Stimulated activated naive CD8-positive, alpha-beta T cell treated with anti-CD3 and anti-CD28 coated beads, Interleukin-15, Interleukin-2, amounts not matched to agents 100 ng/mL and 50 ng/mL, for 24 hours (primary cell): ENCODE results near the gene REP15.

Source experiments
- H3K27ac Mint-ChIP-seq: one replicate; pipeline ENCODE4 v1.8.0; 2021; ENCODE audit warnings: mild to moderate bottlenecking, mixed read lengths
- H3K27me3 Mint-ChIP-seq: one replicate; pipeline ENCODE4 v1.8.0; 2021; ENCODE audit warnings: mixed read lengths
- H3K36me3 Mint-ChIP-seq: one replicate; pipeline ENCODE4 v1.8.0; 2021; ENCODE audit warnings: low read depth, mixed read lengths
- H3K4me1 Mint-ChIP-seq: one replicate; pipeline ENCODE4 v1.8.0; 2021; ENCODE audit warnings: low read depth, mixed read lengths
- H3K4me3 Mint-ChIP-seq: one replicate; pipeline ENCODE4 v1.8.0; 2021; ENCODE audit warnings: mild to moderate bottlenecking, mixed read lengths
- H3K9me3 Mint-ChIP-seq: one replicate; pipeline ENCODE4 v1.8.0; 2021; ENCODE audit warnings: mixed read lengths

The REP15 gene

GRCh38 chr12:27685274-27685673, 11.0 kb upstream of the REP15 start:
- Mint-ChIP-seq H3K27me3 (no peaks in the 10 kb centered on the region), H3K4me3 (no peak overlapping the region), H3K4me1 (no peaks in the 10 kb centered on the region), H3K36me3 (peaks cover 3% of the 10 kb centered on the region), H3K27ac (no peak overlapping the region), H3K9me3 (no peaks in the 10 kb centered on the region)

DNA sequence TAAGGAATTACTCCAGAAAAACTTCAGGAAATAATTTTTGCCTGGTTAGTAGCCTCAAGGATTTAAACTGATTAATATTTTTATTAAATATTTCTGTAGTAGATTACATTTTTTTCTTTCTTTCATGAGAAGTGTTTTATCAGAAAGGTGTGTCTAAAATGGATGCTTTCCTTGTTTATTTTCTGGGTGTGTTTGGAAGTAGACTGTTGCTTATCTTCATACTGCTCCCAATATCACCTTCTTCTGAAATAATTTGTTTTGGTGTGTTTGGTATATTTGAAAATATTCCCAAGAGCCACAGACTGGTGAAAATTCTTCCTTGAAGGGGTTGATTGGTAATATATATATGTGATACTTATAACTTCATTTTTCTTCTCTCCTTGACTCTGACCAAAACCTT, 10.1 kb upstream of the REP15 start:
- Mint-ChIP-seq H3K4me1 (no peaks in the 10 kb centered on the region), H3K27ac (no peak overlapping the region), H3K27me3 (no peaks in the 10 kb centered on the region), H3K4me3 (no peak overlapping the region), H3K9me3 (no peaks in the 10 kb centered on the region), H3K36me3 (peaks cover 3% of the 10 kb centered on the region)

- Mint-ChIP-seq H3K4me3 (no peak overlapping the region), H3K4me1 (no peaks in the 10 kb centered on the region), H3K36me3 (peaks cover 15% of the 10 kb centered on the region), H3K27me3 (no peaks in the 10 kb centered on the region), H3K9me3 (no peaks in the 10 kb centered on the region), H3K27ac (no peak overlapping the region)
These were observed 7.6 kb upstream of the REP15 start for GRCh38 chr12:27688671-27689070.

GRCh38 chr12:27689558-27690180, 6.6 kb upstream of the REP15 start:
- H3K9me3 Mint-ChIP-seq, result no peaks in the 10 kb centered on the region
- no peak overlapping the region for H3K4me3 Mint-ChIP-seq
- H3K36me3 Mint-ChIP-seq, result peaks cover 15% of the 10 kb centered on the region
- H3K27ac Mint-ChIP-seq, result no peak overlapping the region
- H3K4me1 Mint-ChIP-seq, result no peaks in the 10 kb centered on the region
- no peaks in the 10 kb centered on the region for H3K27me3 Mint-ChIP-seq

DNA sequence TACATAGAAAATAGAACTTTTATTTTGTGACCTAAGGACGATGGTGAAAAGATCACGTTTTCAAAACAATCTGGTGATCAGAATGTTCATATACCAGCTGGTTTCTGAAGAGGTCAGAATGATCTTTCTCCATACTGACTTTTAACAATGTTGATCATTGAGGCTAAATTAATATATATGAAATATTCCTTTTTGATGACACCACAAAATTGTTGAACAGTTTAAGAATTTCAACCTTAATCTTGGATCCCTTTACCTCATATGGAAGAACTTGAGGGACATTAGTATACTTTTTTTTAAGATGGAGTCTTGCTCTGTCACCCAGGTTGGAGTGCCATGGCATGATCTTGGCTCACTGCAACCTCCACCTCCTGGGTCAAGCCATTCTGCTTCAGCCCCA, 2.8 kb upstream of the REP15 start:
- Mint-ChIP-seq H3K4me1 (no peaks in the 10 kb centered on the region), H3K27ac (no peak overlapping the region), H3K36me3 (peaks cover 12% of the 10 kb centered on the region), H3K9me3 (no peaks in the 10 kb centered on the region), H3K4me3 (no peak overlapping the region), H3K27me3 (no peaks in the 10 kb centered on the region)

DNA sequence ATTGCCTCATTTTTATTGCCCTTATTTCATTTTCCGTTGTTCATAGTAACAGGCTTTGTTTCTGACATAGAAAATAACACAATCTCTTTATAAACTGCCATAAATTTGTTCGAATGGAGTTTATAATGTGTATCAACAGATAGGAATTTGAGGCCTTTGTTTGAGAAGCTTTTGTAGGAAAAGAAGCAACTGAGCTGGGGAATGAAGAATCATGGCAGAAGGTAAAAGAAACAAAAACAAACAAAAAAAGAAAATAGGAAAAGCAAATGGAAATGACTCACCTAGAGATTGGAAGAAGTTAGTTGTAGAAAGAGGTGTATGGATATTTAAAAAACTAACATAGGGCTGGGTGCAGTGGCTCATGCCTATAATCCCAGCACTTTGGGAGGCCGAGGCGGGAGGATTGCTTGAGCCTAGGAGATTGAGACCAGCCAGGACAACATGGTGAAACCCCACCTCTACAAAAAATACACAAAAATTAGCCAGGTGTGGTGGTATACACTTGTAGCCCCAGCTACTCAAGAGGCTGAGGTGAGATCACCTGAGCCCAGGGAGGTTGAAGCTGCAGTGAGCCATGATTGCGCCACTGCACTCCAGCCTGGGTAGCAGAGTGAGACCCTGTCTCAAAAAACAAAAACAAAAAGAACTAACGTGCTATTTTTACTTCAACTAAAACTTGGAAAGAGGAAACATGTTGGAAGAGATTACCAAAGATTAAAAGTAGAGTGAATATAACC, 523 bp upstream of the REP15 start:
- no peak overlapping the region for H3K27ac Mint-ChIP-seq
- peaks cover 12% of the 10 kb centered on the region for H3K36me3 Mint-ChIP-seq
- H3K9me3 Mint-ChIP-seq, result no peaks in the 10 kb centered on the region
- no peak overlapping the region for H3K4me3 Mint-ChIP-seq
- no peaks in the 10 kb centered on the region for H3K4me1 Mint-ChIP-seq
- peaks cover 6% of the 10 kb centered on the region for H3K27me3 Mint-ChIP-seq

DNA sequence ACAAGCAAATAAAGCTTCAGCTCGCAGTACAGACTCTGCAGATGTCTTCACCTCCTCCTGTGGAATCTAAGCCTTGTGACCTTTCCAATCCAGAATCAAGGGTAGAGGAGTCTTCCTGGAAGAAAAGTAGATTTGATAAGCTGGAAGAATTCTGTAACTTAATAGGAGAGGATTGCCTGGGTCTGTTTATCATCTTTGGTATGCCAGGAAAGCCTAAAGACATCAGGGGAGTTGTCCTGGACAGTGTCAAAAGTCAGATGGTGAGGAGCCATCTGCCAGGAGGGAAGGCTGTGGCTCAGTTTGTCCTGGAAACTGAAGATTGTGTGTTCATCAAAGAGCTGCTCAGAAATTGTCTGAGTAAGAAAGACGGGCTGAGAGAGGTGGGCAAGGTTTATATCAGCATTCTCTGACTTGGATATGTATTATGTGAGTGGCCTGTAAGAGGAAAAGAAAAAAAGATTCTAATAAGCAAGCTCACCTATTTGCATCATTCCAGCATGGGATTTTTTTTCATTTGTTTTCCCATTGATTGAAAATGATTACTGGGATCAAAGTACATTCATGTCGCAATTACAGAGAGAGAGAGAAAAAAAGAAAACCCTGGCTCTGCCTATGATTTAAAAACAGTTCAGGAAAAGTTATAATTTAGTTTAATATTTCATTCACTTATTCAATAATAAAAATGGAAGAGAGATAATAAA, 767 bp downstream of the REP15 start:
- no peaks in the 10 kb centered on the region for H3K4me1 Mint-ChIP-seq
- H3K27me3 Mint-ChIP-seq, result peaks cover 6% of the 10 kb centered on the region
- no peak overlapping the region for H3K27ac Mint-ChIP-seq
- H3K36me3 Mint-ChIP-seq, result peaks cover 7% of the 10 kb centered on the region
- H3K9me3 Mint-ChIP-seq, result no peaks in the 10 kb centered on the region
- no peak overlapping the region for H3K4me3 Mint-ChIP-seq

- H3K4me1 Mint-ChIP-seq, result no peaks in the 10 kb centered on the region
- no peak overlapping the region for H3K27ac Mint-ChIP-seq
- H3K9me3 Mint-ChIP-seq, result no peaks in the 10 kb centered on the region
- no peaks in the 10 kb centered on the region for H3K36me3 Mint-ChIP-seq
- H3K27me3 Mint-ChIP-seq, result peaks cover 12% of the 10 kb centered on the region
- H3K4me3 Mint-ChIP-seq, result no peak overlapping the region
These were observed 7.6 kb downstream of the REP15 start for GRCh38 chr12:27703720-27704452.

DNA sequence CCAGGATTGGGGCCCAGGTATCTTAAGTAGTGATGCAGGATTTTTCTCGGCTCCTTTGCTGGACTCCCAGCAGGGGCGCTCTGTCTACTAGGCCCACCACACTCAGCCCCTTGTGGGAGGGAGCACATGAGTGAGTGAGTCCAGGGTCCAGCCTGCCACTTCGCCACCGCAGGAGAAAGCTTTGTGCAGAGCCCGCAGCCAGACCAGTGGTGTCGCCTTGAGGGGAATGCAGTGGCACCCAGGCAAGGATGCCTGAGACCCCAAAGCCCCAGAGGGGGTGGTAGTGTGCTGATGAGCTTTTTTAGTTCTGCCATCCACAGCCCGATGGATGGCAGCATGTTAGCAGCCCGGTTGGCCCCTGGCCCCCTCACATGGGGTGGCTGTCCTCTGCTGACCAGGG, 9.0 kb downstream of the REP15 start:
- no peak overlapping the region for H3K27ac Mint-ChIP-seq
- H3K4me1 Mint-ChIP-seq, result peaks cover 5% of the 10 kb centered on the region
- H3K36me3 Mint-ChIP-seq, result no peaks in the 10 kb centered on the region
- H3K4me3 Mint-ChIP-seq, result no peak overlapping the region
- H3K9me3 Mint-ChIP-seq, result no peaks in the 10 kb centered on the region
- H3K27me3 Mint-ChIP-seq, result peaks cover 9% of the 10 kb centered on the region

GRCh38 chr12:27707216-27707615, 11.0 kb downstream of the REP15 start:
- peaks cover 5% of the 10 kb centered on the region for H3K27me3 Mint-ChIP-seq
- H3K27ac Mint-ChIP-seq, result no peak overlapping the region
- peaks cover 21% of the 10 kb centered on the region for H3K4me1 Mint-ChIP-seq
- H3K9me3 Mint-ChIP-seq, result no peaks in the 10 kb centered on the region
- no peak overlapping the region for H3K4me3 Mint-ChIP-seq
- peaks cover 8% of the 10 kb centered on the region for H3K36me3 Mint-ChIP-seq

GRCh38 chr12:27709212-27709931, 13.1 kb downstream of the REP15 start:
- Mint-ChIP-seq H3K4me1 (peaks cover 35% of the 10 kb centered on the region), H3K36me3 (peaks cover 20% of the 10 kb centered on the region), H3K9me3 (no peaks in the 10 kb centered on the region)

DNA sequence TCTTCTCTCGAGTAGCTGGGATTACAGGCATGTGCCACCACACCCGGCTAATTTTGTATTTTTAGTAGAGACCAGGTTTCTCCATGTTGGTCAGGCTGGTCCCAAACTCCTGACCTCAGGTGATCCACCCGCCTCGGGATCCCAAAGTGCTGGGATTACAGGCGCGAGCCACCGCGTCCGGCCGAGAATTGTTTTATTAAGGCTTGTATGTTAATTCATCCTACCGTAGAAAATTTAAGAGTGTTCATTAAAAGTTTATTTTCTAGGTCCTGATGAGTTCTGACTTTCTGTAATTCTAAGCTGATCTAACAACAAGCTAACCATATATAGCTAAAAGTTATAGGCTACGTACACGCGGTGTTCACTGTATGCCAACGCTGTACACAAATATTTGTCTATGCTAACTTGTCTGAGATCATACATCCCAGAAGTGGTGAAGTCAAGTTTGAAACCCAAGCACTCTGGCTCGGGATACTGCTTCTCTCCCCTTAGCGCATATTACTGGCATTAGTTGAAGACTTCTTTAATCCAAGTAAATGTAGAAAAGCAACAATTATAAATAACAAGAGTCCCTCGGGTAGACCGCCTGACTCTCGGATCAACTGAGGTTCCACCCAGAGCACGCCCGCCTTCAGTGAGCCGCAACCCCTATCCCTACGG, 13.8 kb downstream of the REP15 start:
- peaks cover 5% of the 10 kb centered on the region for H3K27me3 Mint-ChIP-seq
- peaks cover 35% of the 10 kb centered on the region for H3K4me1 Mint-ChIP-seq
- H3K4me3 Mint-ChIP-seq, result peak overlapping the region; percentile 99
- H3K36me3 Mint-ChIP-seq, result peaks cover 24% of the 10 kb centered on the region
- no peaks in the 10 kb centered on the region for H3K9me3 Mint-ChIP-seq
- H3K27ac Mint-ChIP-seq, result peak overlapping the region; percentile 95

More at GRCh38 chr12:27709212-27709931, 13.1 kb downstream of the REP15 start:
- peak overlapping the region; percentile 23 for H3K4me3 Mint-ChIP-seq
- no peak overlapping the region for H3K27ac Mint-ChIP-seq
- peaks cover 5% of the 10 kb centered on the region for H3K27me3 Mint-ChIP-seq

- Mint-ChIP-seq H3K4me3 (peak within 1 kb of the TSS; percentile 99), H3K4me1 (peaks cover 35% of the 10 kb centered on the region), H3K27ac (peak within 1 kb of the TSS; percentile 95), H3K9me3 (no peaks in the 10 kb centered on the region), H3K36me3 (peaks cover 28% of the 10 kb centered on the region), H3K27me3 (peaks cover 5% of the 10 kb centered on the region)
These were observed 14.5 kb downstream of the REP15 start, which contains the start of gene MRPS35 for GRCh38 chr12:27710592-27711316. MRPS35 (plus strand) TSS chr12:27710832; CDS start chr12:27710844, 12 bp downstream.
